Measurements from ENCODE around the gene SLC26A2. TPM values are rescaled to one million over a fixed set of nuclear protein-coding genes. Genes with fewer than 3 reads are reported as not detected.
A peak's percentile ranks its signal among the peaks of the same experiment; 100 is the strongest.

SLC26A2 gene
- total and polyA plus RNA-seq, 10 of the 15 experiments (the other 5 are each of a cell fraction or from before 2014, with no cell fraction given) = 1.7 to 6.4 (median 4.2) TPM

DNA sequence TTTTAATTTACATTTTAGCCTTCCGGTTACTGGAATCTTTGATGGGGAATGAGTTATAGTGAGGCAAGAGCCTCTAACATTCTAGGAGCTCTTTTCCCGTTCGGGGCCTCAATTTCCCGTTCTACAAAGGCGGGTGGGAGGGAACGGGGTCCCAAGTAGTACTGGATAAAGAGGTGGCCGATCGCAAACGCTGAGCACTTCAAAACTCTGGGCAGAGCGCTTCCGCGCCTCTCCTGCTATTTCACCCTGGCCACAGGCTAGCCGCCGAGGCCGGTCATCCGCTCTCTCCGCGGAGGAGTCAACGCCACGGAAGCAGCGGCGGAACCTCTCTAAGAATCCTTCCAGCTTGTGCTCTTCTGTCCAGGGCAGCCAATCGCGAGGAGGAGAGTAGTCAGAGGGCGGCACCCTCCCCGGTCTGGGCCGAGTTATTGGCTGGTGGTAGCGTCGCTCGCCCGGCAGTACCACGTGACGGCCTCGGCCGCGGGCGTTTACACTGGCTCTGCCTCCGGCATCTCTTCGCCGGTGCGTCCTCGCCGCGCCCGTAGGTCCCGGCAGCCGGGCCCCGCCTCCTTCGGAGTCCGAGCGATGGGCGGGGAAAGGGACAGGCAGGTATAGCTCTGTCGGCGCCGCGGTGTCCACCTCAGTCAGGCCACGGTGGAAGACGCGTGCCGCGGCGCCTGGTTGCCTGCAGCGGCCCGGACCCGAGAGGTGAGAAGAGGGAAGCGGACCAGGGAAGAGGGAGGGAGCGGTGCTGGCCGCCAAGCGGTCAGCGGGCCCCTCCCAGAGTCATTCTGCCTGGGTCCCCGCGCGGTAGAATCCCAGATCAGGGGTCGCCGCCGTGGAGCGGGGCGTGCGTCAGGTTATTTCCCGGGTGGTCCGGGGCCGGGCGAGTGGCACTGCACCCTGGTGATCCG is at the start of gene SLC26A2 (continued):
- TF ChIP-seq, protein P1, sequence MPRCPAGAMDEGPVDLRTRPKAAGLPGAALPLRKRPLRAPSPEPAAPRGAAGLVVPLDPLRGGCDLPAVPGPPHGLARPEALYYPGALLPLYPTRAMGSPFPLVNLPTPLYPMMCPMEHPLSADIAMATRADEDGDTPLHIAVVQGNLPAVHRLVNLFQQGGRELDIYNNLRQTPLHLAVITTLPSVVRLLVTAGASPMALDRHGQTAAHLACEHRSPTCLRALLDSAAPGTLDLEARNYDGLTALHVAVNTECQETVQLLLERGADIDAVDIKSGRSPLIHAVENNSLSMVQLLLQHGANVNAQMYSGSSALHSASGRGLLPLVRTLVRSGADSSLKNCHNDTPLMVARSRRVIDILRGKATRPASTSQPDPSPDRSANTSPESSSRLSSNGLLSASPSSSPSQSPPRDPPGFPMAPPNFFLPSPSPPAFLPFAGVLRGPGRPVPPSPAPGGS (IDR thresholded peaks at IDR 0.05; ENCODE audit: borderline replicate concordance, insufficient read depth, low read depth, low read length, poor library complexity, severe bottlenecking) = no peak
- TF ChIP-seq NR2C1 (IDR thresholded peaks at IDR 0.05) (no peak), YY1 (IDR thresholded peaks at IDR 0.05; ENCODE audit: low read depth, low read length) (peak; percentile 60), CBFB (IDR thresholded peaks at IDR 0.05; ENCODE audit: low read depth) (peak; percentile 56), NR2F1 (conservative IDR thresholded peaks at IDR 0.05) (no peak), NBN (IDR thresholded peaks at IDR 0.05) (peak; percentile 60), IKZF1 (conservative IDR thresholded peaks at IDR 0.05) (peak; percentile 71), PAX5 (IDR thresholded peaks at IDR 0.05; ENCODE audit: borderline replicate concordance, low read depth, low read length) (peak; percentile 67), BRCA1 (IDR thresholded peaks at IDR 0.05; ENCODE audit: low read depth, low read length) (no peak), NFYB (IDR thresholded peaks at IDR 0.05; ENCODE audit: insufficient read depth, low read depth, low read length) (peak; percentile 99), RUNX3 (IDR thresholded peaks at IDR 0.05; ENCODE audit: low read length) (peak; percentile 36; the same call in 1 of the 2 replicates), HCFC1 (IDR thresholded peaks at IDR 0.05; ENCODE audit: low read length) (no peak), RAD21 (IDR thresholded peaks at IDR 0.05; ENCODE audit: insufficient read depth, low read depth, low read length) (no peak), BHLHE40 (IDR thresholded peaks at IDR 0.05; ENCODE audit: borderline replicate concordance in 1 of 2, low read depth in 2 of 2, low read length in 1 of 2) (peak; percentile 17 to 86; a peak in 2 of 4 replicates), ZNF622 (IDR thresholded peaks at IDR 0.05) (no peak), TCF12 (IDR thresholded peaks at IDR 0.05; ENCODE audit: low read depth, low read length) (no peak), SRF (IDR thresholded peaks at IDR 0.05; ENCODE audit: low read depth in 2 of 2, low read length in 2 of 2) (0 out of 4 replicates have a peak, but pooled peaks of 1 of the 2 experiments have one; percentile 29), CBX3 (IDR thresholded peaks at IDR 0.05; ENCODE audit: borderline replicate concordance, low read depth) (no peak)
- TF ChIP-seq, protein P2, sequence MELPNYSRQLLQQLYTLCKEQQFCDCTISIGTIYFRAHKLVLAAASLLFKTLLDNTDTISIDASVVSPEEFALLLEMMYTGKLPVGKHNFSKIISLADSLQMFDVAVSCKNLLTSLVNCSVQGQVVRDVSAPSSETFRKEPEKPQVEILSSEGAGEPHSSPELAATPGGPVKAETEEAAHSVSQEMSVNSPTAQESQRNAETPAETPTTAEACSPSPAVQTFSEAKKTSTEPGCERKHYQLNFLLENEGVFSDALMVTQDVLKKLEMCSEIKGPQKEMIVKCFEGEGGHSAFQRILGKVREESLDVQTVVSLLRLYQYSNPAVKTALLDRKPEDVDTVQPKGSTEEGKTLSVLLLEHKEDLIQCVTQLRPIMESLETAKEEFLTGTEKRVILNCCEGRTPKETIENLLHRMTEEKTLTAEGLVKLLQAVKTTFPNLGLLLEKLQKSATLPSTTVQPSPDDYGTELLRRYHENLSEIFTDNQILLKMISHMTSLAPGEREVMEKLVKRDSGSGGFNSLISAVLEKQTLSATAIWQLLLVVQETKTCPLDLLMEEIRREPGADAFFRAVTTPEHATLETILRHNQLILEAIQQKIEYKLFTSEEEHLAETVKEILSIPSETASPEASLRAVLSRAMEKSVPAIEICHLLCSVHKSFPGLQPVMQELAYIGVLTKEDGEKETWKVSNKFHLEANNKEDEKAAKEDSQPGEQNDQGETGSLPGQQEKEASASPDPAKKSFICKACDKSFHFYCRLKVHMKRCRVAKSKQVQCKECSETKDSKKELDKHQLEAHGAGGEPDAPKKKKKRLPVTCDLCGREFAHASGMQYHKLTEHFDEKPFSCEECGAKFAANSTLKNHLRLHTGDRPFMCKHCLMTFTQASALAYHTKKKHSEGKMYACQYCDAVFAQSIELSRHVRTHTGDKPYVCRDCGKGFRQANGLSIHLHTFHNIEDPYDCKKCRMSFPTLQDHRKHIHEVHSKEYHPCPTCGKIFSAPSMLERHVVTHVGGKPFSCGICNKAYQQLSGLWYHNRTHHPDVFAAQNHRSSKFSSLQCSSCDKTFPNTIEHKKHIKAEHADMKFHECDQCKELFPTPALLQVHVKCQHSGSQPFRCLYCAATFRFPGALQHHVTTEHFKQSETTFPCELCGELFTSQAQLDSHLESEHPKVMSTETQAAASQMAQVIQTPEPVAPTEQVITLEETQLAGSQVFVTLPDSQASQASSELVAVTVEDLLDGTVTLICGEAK (IDR thresholded peaks at IDR 0.05; ENCODE audit: borderline replicate concordance) = peak; percentile 68; the same call in 1 of the 2 replicates
- TF ChIP-seq, protein P3, sequence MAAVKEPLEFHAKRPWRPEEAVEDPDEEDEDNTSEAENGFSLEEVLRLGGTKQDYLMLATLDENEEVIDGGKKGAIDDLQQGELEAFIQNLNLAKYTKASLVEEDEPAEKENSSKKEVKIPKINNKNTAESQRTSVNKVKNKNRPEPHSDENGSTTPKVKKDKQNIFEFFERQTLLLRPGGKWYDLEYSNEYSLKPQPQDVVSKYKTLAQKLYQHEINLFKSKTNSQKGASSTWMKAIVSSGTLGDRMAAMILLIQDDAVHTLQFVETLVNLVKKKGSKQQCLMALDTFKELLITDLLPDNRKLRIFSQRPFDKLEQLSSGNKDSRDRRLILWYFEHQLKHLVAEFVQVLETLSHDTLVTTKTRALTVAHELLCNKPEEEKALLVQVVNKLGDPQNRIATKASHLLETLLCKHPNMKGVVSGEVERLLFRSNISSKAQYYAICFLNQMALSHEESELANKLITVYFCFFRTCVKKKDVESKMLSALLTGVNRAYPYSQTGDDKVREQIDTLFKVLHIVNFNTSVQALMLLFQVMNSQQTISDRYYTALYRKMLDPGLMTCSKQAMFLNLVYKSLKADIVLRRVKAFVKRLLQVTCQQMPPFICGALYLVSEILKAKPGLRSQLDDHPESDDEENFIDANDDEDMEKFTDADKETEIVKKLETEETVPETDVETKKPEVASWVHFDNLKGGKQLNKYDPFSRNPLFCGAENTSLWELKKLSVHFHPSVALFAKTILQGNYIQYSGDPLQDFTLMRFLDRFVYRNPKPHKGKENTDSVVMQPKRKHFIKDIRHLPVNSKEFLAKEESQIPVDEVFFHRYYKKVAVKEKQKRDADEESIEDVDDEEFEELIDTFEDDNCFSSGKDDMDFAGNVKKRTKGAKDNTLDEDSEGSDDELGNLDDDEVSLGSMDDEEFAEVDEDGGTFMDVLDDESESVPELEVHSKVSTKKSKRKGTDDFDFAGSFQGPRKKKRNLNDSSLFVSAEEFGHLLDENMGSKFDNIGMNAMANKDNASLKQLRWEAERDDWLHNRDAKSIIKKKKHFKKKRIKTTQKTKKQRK (IDR thresholded peaks at IDR 0.05; ENCODE audit: low read depth, low read length) = peak; percentile 69
- TF ChIP-seq, protein P4, sequence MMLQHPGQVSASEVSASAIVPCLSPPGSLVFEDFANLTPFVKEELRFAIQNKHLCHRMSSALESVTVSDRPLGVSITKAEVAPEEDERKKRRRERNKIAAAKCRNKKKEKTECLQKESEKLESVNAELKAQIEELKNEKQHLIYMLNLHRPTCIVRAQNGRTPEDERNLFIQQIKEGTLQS (IDR thresholded peaks at IDR 0.05; ENCODE audit: borderline replicate concordance, extremely low read depth, low read depth, low read length) = peak; percentile 54; the same call in 1 of the 2 replicates
